BLaER1 (cell line): ENCODE results near the gene FAM240A.

Source experiments
- H3K27ac ChIP-seq: shearing (Covaris generic); formaldehyde crosslinking; 2 replicates; pipeline ENCODE4 v1.8.1; 2022
- H3K27me3 ChIP-seq: shearing (Covaris generic); formaldehyde crosslinking; 2 replicates; pipeline ENCODE4 v1.8.1; 2022
- H3K36me3 ChIP-seq: shearing (Covaris generic); formaldehyde crosslinking; 2 replicates; pipeline ENCODE4 v1.8.1; 2022
- H3K4me1 ChIP-seq: shearing (Covaris generic); formaldehyde crosslinking; 2 replicates; pipeline ENCODE4 v1.8.1; 2022
- H3K4me2 ChIP-seq: shearing (Covaris generic); formaldehyde crosslinking; 2 replicates; pipeline ENCODE4 v1.8.1; 2022
- H3K4me3 ChIP-seq: shearing (Covaris generic); formaldehyde crosslinking; 2 replicates; pipeline ENCODE4 v1.8.1; 2022
- H3K9ac ChIP-seq: shearing (Covaris generic); formaldehyde crosslinking; 2 replicates; pipeline ENCODE4 v1.8.1; 2022
- H3K9me3 ChIP-seq: shearing (Covaris generic); formaldehyde crosslinking; 2 replicates; pipeline ENCODE4 v1.8.1; 2022
- H4K20me1 ChIP-seq: shearing (Covaris generic); formaldehyde crosslinking; 2 replicates; pipeline ENCODE4 v1.8.1; 2022
- Cebpa-rat ChIP-seq: shearing (Covaris generic); IDR thresholded peaks from 2 replicates; pipeline ENCODE4 v1.8.1; 2022

FAM240A gene

DNA sequence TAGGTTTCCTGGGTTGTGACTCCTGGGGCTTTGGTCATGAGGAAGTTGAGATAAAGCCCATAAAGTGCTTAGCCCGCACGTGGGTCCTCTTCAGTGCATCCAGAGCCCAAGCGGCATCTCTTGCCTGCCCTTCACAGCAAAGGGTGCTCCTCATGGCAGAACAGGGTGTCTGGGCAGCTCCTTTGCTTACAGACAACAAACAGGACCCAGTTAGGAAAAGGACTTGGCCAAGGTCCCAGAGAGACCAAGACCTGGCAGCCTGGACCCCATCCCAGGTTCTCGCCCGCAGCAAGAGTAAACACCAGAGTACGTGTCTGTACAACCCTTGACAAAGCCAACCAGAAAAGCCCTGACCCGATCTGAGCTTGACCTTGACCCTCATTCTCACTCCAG lies 54.1 kb downstream of the FAM240A start:
- no peaks in the 10 kb centered on the region for H3K9me3 ChIP-seq
- no peaks in the 10 kb centered on the region for H3K36me3 ChIP-seq
- TF ChIP-seq Cebpa-rat, result no peak
- H3K27me3 ChIP-seq, result no peaks in the 10 kb centered on the region
- peaks cover 24% of the 10 kb centered on the region for H3K4me1 ChIP-seq
- H4K20me1 ChIP-seq, result no peaks in the 10 kb centered on the region
- H3K4me2 ChIP-seq, result no peak overlapping the region
- H3K27ac ChIP-seq, result no peak overlapping the region
- no peak overlapping the region for H3K4me3 ChIP-seq
- no peak overlapping the region for H3K9ac ChIP-seq

DNA sequence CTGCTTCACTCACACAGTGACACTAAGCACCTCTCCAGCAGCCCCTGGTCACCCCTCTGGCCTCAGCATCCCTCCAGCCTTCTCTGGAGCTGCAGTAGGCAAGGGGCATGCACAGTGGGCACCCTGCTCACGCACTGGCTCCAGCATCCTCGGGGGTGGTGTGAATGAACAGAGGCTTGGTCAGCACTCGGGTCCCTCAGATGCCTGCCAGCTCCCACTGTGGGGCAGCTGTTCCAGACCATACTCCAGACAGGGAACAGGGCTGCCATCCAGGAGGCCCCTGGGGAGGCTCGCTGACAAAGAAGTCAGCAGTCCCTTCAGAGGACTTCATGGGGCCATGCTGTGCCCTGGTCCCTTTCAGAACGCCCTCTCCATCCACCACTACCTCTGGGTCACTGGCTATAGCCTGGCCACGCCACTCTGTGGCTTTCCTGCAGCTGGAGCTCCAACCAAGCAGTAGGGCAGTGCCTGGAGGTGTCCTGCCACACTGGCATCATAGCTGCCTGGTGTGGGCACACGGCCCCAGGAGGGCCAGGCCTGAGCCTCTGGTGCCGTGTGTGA lies 54.8 kb downstream of the FAM240A start:
- Histone ChIP-seq H3K4me2 (no peak overlapping the region), H3K36me3 (no peaks in the 10 kb centered on the region), H3K27me3 (no peaks in the 10 kb centered on the region), H3K9ac (no peak overlapping the region), H3K27ac (no peak overlapping the region), H4K20me1 (no peaks in the 10 kb centered on the region), H3K9me3 (no peaks in the 10 kb centered on the region), H3K4me3 (no peak overlapping the region), H3K4me1 (peaks cover 24% of the 10 kb centered on the region)
- TF ChIP-seq Cebpa-rat, result no peak

DNA sequence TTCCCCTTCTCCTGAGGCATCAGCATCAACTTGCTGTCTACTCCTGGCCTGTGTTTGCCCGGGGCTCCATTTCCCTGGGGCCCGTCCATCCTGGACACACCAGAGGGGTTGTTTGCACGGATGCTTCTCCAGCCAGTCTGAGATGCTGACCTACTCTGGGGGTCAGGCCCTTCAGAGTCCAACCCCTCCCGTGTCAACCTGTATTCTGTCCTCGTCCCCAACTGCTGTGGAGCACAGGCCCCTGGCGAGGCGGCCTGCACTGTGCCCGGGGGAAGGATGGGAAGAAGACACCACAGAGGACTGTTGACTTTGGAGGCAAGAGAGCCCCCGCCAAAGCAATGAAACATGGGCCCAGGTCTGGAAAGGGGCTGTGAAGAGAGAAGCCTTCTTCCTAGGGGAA lies 55.3 kb downstream of the FAM240A start:
- no peaks in the 10 kb centered on the region for H4K20me1 ChIP-seq
- H3K9me3 ChIP-seq, result no peaks in the 10 kb centered on the region
- no peak overlapping the region for H3K27ac ChIP-seq
- no peaks in the 10 kb centered on the region for H3K36me3 ChIP-seq
- no peak for TF ChIP-seq Cebpa-rat
- no peak overlapping the region for H3K4me2 ChIP-seq
- H3K4me3 ChIP-seq, result no peak overlapping the region
- H3K9ac ChIP-seq, result no peak overlapping the region
- H3K4me1 ChIP-seq, result peaks cover 24% of the 10 kb centered on the region
- no peaks in the 10 kb centered on the region for H3K27me3 ChIP-seq

DNA sequence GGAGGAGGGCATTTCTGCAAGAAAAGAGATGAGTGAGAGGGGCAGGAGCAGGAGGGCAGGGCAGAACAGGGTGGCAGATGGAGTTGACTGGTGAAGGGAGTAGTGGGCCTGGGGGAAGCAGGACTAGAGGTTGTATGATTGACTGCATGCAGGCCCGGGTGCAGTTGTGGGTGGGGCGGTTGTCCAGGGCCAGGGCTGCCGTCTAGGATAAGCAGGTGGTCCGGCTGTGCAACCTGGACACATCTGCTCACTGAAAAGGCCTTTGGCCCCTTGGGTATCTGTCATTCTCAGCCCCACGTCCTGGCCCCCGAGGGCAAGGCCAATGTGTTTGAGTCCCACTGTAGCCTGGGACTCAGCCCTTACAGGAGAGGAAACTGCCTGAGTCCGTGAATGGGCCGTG lies 55.8 kb downstream of the FAM240A start:
- H3K4me3 ChIP-seq, result no peak overlapping the region
- peaks cover 24% of the 10 kb centered on the region for H3K4me1 ChIP-seq
- no peak overlapping the region for H3K9ac ChIP-seq
- no peak for TF ChIP-seq Cebpa-rat
- no peak overlapping the region for H3K27ac ChIP-seq
- no peaks in the 10 kb centered on the region for H3K36me3 ChIP-seq
- H3K9me3 ChIP-seq, result no peaks in the 10 kb centered on the region
- no peaks in the 10 kb centered on the region for H3K27me3 ChIP-seq
- H4K20me1 ChIP-seq, result no peaks in the 10 kb centered on the region
- no peak overlapping the region for H3K4me2 ChIP-seq

DNA sequence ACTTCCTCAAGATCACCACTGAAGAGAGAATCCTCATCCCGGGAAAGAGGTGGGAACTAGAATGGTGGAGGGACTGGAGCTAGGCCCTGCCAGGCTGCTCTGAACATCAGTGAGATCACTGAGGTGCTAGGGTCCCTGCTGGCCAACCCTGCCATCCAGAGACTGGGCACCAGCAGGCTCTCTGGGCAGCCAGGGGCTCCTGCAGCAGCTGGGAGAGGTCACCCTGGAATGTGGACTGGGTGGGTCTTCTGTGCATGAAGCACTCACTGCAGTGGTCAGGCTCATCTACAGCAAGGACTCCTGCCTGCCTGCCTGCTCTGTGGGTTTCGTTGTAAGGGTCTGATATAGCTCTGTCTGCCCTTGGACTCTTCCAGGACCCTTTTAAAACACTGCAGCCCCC lies 56.3 kb downstream of the FAM240A start:
- H3K9me3 ChIP-seq, result no peaks in the 10 kb centered on the region
- H3K4me1 ChIP-seq, result peaks cover 22% of the 10 kb centered on the region
- no peak overlapping the region for H3K4me3 ChIP-seq
- no peaks in the 10 kb centered on the region for H3K36me3 ChIP-seq
- H3K27me3 ChIP-seq, result no peaks in the 10 kb centered on the region
- no peak overlapping the region for H3K9ac ChIP-seq
- no peak for TF ChIP-seq Cebpa-rat
- no peak overlapping the region for H3K27ac ChIP-seq
- no peak overlapping the region for H3K4me2 ChIP-seq
- H4K20me1 ChIP-seq, result no peaks in the 10 kb centered on the region

DNA sequence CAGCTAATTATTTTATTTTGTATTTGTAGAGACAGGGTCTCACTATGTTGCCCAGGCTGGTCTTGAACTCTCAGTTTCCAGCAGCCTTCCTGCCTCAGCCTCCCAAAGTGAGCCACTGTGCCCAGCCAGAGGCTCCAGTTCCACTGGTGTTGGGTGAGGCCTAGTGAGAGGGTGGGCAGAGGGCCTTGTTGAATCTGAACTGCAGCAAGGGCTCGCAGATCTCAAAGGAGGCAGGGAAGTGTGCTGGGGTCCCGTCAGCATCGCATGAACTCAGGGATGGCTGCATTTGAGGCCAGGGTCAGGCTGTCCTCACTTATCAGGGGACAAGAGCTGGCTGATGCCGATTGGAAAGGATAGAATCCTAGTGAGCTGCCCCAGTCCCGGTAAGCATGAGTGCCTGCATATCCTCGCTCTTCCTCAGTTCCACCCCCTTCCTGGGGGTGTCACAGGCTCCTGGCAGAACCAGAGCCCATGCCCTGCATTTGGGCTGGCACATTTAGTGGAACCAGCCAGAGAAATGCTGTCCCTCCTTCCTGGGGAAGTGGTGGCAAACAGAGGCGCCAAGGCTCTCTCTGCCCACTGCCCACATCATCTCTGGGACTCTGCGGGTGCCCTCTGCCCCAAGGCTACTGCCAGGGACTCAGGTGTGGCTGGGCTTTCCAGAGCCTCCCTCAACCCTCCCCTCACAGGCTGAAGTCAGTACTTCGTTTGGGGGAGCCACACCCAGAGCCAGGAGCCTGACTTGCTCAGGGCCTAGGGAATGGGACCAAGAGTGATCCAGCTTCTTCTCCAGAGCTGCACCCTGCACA lies 57.1 kb downstream of the FAM240A start:
- no peak overlapping the region for H3K9ac ChIP-seq
- no peaks in the 10 kb centered on the region for H3K27me3 ChIP-seq
- peaks cover 16% of the 10 kb centered on the region for H3K4me1 ChIP-seq
- H3K4me2 ChIP-seq, result no peak overlapping the region
- no peaks in the 10 kb centered on the region for H3K36me3 ChIP-seq
- no peak overlapping the region for H3K4me3 ChIP-seq
- H3K9me3 ChIP-seq, result no peaks in the 10 kb centered on the region
- no peak for TF ChIP-seq Cebpa-rat
- no peak overlapping the region for H3K27ac ChIP-seq
- H4K20me1 ChIP-seq, result no peaks in the 10 kb centered on the region

DNA sequence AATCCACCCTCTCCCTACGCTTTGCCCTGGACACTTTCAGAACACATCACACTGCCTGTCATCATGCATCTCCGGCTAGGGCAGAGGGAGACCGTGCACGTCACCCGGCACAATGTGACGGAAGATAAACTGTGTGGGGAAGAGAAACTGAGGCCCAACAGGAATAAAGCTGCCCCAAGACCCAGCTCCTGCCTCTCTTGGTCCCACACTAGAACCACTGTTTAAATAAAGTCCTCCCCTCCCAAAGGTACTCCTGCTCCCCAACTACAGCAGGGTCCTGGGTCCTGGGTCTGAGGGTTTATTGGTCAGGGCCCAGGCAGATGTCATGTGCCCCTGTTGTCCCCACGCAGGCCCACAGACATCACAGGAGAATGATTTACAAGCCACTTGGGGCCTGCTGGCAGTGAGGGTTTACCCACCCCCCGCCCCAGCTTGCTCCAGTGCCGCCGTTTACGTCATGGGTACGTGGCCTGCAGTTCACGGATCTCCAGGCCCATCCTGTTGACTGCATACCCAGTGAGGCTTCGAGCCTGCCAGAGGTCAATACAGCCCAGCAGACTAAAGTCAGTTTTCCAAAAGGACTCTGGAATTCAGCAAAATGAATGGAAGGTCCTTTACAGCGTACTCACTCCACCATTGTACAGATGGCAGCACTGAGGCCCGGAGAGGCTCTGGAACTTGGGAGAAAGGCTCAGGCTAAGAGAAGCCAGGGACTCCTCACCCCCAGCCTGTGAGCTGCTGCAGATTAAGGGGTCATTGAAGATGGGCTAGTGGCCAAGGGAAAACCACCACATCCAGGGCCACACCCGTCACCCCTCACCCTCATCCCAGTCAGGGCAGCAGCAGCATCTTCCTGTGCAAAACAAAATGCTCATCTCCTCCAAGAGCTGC lies 57.9 kb downstream of the FAM240A start:
- H3K9me3 ChIP-seq, result no peaks in the 10 kb centered on the region
- H3K4me3 ChIP-seq, result no peak overlapping the region
- H3K36me3 ChIP-seq, result no peaks in the 10 kb centered on the region
- no peak overlapping the region for H3K27ac ChIP-seq
- H3K4me1 ChIP-seq, result peaks cover 16% of the 10 kb centered on the region
- no peaks in the 10 kb centered on the region for H4K20me1 ChIP-seq
- H3K4me2 ChIP-seq, result peak overlapping the region; percentile 19; the same call in 1 of the 2 replicates
- no peak for TF ChIP-seq Cebpa-rat
- no peaks in the 10 kb centered on the region for H3K27me3 ChIP-seq
- no peak overlapping the region for H3K9ac ChIP-seq

DNA sequence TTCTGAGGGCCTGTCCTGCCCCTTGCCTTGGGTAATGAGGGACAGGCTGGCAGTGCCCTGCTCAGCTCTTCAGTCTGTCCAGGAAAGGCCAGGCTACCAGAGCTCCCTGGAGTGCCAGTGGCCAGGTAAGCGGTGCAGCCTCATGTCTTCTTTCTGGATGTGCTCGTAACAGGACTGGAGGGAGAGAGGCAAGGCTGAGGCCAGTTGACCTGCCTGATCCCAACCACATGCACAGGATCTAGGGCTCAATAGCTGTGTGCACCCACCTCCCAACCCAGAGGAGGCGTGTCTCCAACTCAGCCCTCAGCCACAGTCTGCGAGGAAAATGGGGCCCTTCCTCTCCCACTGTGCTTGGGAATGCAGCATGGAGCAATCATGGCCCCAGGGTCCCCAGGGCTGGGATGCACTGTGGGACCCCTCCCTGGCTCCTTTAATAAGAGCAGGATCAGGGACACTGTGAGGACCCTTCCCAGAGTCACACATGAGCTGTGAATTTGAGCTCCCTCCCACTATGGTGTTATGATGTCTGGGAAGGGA lies 58.6 kb downstream of the FAM240A start:
- no peak overlapping the region for H3K27ac ChIP-seq
- no peaks in the 10 kb centered on the region for H3K36me3 ChIP-seq
- peaks cover 15% of the 10 kb centered on the region for H3K4me1 ChIP-seq
- H3K9me3 ChIP-seq, result no peaks in the 10 kb centered on the region
- H4K20me1 ChIP-seq, result no peaks in the 10 kb centered on the region
- TF ChIP-seq Cebpa-rat, result no peak
- H3K27me3 ChIP-seq, result no peaks in the 10 kb centered on the region
- H3K4me2 ChIP-seq, result peak overlapping the region; percentile 19; the same call in 1 of the 2 replicates
- no peak overlapping the region for H3K4me3 ChIP-seq
- H3K9ac ChIP-seq, result no peak overlapping the region

DNA sequence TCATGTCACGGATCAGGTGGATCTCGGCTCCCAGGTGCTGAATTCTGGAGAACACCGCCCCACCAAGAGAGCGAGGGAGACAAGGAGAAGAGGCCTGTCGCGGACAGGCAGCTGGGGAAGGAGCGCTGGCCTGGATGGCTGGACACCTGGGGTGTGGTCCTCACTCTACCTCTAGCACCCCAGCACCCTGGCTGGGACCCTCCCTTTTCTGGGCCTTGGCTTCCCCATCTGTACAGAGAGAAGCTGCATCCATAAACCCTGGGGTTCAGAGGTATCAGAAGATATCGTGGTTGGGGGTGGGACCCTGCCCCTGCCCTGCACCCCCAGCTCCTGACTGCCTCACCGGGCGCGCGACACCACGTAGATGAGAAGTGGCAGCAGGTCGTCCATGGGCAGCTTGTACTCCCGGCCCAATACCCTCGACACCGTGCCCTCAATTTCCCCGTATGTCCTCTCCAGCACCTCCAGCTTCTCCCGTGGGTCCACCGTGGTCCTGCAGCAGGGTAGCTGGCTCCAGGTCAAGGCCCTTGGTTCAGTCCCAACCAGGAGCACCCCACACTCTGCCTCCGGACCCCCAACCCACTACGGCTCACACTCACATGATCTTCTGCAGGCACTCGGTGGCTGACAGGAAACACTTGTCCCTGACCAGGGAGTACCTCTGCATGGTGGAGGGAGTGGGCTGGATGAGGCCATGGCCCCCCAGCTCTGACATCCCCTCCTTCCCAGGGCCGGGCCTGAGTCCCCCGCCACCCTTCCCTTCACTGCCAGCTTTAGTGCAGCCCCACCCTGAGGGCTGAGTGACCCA lies 59.4 kb downstream of the FAM240A start:
- H3K27ac ChIP-seq, result no peak overlapping the region
- H4K20me1 ChIP-seq, result no peaks in the 10 kb centered on the region
- no peaks in the 10 kb centered on the region for H3K36me3 ChIP-seq
- no peaks in the 10 kb centered on the region for H3K27me3 ChIP-seq
- no peak overlapping the region for H3K4me3 ChIP-seq
- no peaks in the 10 kb centered on the region for H3K9me3 ChIP-seq
- no peak for TF ChIP-seq Cebpa-rat
- H3K4me1 ChIP-seq, result peaks cover 11% of the 10 kb centered on the region
- H3K4me2 ChIP-seq, result no peak overlapping the region
- H3K9ac ChIP-seq, result no peak overlapping the region
